Fibroblast of peridontal ligament (primary cell): ENCODE results near the gene LGALS16.
"Not testable (repeated sequence)": the region's sequence is repeated elsewhere in the genome, so short reads cannot be mapped to it uniquely, and the experiment has no call there.

Experiments
- DNase-seq: peaks from one replicate; pipeline ENCODE4 v3.0.0-alpha.2; 2010; ENCODE audit errors: extremely low read depth

Gene LGALS16

GRCh38 chr19:39677961-39678889 lies 22.5 kb downstream of the LGALS16 start:
- DNase-seq = peak; percentile 14

GRCh38 chr19:39679056-39679790 lies 23.5 kb downstream of the LGALS16 start:
- peak; percentile 3 for DNase-seq

GRCh38 chr19:39679791-39680168 lies 24.1 kb downstream of the LGALS16 start:
- no peak for DNase-seq

GRCh38 chr19:39680593-39680992 lies 24.9 kb downstream of the LGALS16 start:
- no peak for DNase-seq

- no peak for DNase-seq
These were observed 25.7 kb downstream of the LGALS16 start for GRCh38 chr19:39681416-39681815.

GRCh38 chr19:39684267-39684666 lies 28.6 kb downstream of the LGALS16 start:
- DNase-seq = no peak

GRCh38 chr19:39686739-39687138 lies 31.0 kb downstream of the LGALS16 start:
- no peak for DNase-seq

GRCh38 chr19:39688637-39689036 lies 32.9 kb downstream of the LGALS16 start:
- DNase-seq = not testable (repeated sequence)

GRCh38 chr19:39692166-39692565 lies 36.5 kb downstream of the LGALS16 start:
- no peak for DNase-seq

GRCh38 chr19:39692822-39693221 lies 37.1 kb downstream of the LGALS16 start:
- no peak for DNase-seq

- no peak for DNase-seq
These were observed 40.0 kb downstream of the LGALS16 start for GRCh38 chr19:39695759-39696158.

- no peak for DNase-seq
These were observed 40.7 kb downstream of the LGALS16 start for GRCh38 chr19:39696387-39696786.

- no peak for DNase-seq
These were observed 42.8 kb downstream of the LGALS16 start for GRCh38 chr19:39698535-39698934.

GRCh38 chr19:39701291-39701690 lies 45.6 kb downstream of the LGALS16 start:
- DNase-seq = no peak

GRCh38 chr19:39704181-39705044 lies 48.7 kb downstream of the LGALS16 start, which contains the start of gene LGALS14:
TSS of gene LGALS14 (plus strand) at chr19:39704481. CDS start at chr19:39704529, 48 bp downstream.
- no peak for DNase-seq

GRCh38 chr19:39705578-39706188 lies 50.0 kb downstream of the LGALS16 start:
- no peak for DNase-seq

- DNase-seq = no peak
These were observed 52.9 kb downstream of the LGALS16 start for GRCh38 chr19:39708594-39708993.

GRCh38 chr19:39709026-39709872 lies 53.5 kb downstream of the LGALS16 start:
- DNase-seq = no peak
